ENCODE measurements around the gene ZCCHC14.

The ZCCHC14 gene

DNA sequence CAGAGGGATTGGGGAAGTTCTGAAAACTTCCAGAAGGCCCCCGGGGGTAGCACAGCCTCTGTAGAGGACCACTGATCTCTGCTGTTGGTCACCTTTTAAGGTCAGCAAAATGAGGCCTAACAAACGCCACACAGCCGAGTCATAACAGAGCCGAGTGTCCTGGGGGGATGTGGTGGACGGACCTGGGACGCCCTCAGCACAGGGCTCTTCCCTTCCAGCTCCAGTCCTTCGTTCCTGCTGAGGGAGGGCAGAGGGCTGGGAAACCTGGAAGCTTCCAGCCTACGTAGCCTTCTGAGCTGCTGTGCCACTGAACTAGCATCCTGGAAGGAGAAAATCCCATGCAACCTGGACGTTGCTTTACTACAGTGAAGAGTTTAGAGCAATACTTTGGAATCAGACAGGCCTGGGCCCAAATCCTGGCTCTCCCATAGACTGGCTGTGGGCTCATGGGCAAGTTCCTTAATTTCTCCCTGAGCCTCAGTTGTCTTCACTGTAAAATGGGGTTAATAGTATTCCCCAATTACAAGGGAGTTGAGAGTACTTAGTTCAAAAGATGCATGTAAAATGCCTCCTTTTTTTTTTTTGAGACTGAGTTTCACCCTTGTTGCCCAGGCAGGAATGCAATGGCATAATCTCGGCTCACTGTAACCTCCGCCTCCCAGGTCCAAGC is 34.4 kb upstream of the ZCCHC14 start:
- no peak overlapping the region for H3K14ac ChIP-seq (ENCODE audit: low read length in 2 of 2)
- H2AFZ ChIP-seq (ENCODE audit: low read depth, low read length): no peak overlapping the region
- WGBS: 45% methylated on average over 11 of the region's 11 CpGs
- H2AK5ac ChIP-seq (ENCODE audit: low read length, severe bottlenecking): no peak overlapping the region
- no peak overlapping the region for H3K4me3 ChIP-seq (ENCODE audit: insufficient read depth in 1 of 2, low read depth in 1 of 2, low read length in 2 of 2)
- H3K4ac ChIP-seq (ENCODE audit: low read depth in 1 of 2, low read length in 2 of 2): no peak overlapping the region
- peaks cover 3 to 17% of the 10 kb centered on the region in 2 experiments for H3K27me3 ChIP-seq (ENCODE audit: control insufficient read depth in 1 of 2, insufficient read depth in 1 of 2, low read length in 2 of 2)
- no peak overlapping the region for H4K91ac ChIP-seq (ENCODE audit: low read length)
- no peak overlapping the region for H2BK12ac ChIP-seq (ENCODE audit: low read length in 2 of 2)
- no peak overlapping the region for H3K18ac ChIP-seq (ENCODE audit: low read depth in 1 of 2, low read length in 2 of 2)
- peaks cover 22% of the 10 kb centered on the region for H3K9me3 ChIP-seq (ENCODE audit: control insufficient read depth, low read length)
- no peaks in the 10 kb centered on the region for H3K36me3 ChIP-seq (ENCODE audit: control insufficient read depth in 1 of 2, insufficient read depth in 2 of 2, low read depth in 1 of 2, low read length in 2 of 2)
- no peak overlapping the region for H2BK15ac ChIP-seq (ENCODE audit: low read depth, poor library complexity, severe bottlenecking)
- H3K27ac ChIP-seq (ENCODE audit: low read length, poor library complexity, severe bottlenecking): no peak overlapping the region
- H3K4me1 ChIP-seq (ENCODE audit: control insufficient read depth, insufficient read depth, low read depth, low read length): no peaks in the 10 kb centered on the region
- no peak overlapping the region for H2BK5ac ChIP-seq (ENCODE audit: low read depth, low read length, poor library complexity, severe bottlenecking)
- H3K9ac ChIP-seq (ENCODE audit: low read length): no peak overlapping the region
- DNase-seq: no peak
- no peak overlapping the region for H4K8ac ChIP-seq (ENCODE audit: low read length)
- H2BK120ac ChIP-seq (ENCODE audit: low read depth, low read length): no peak overlapping the region
- H3K23ac ChIP-seq (ENCODE audit: low read length in 2 of 2): no peak overlapping the region
- no peak overlapping the region for H3K4me2 ChIP-seq (ENCODE audit: low read length, poor library complexity, severe bottlenecking)
- no peaks in the 10 kb centered on the region for H3K79me1 ChIP-seq (replicated peaks; ENCODE audit: low read length, poor library complexity, severe bottlenecking)

DNA sequence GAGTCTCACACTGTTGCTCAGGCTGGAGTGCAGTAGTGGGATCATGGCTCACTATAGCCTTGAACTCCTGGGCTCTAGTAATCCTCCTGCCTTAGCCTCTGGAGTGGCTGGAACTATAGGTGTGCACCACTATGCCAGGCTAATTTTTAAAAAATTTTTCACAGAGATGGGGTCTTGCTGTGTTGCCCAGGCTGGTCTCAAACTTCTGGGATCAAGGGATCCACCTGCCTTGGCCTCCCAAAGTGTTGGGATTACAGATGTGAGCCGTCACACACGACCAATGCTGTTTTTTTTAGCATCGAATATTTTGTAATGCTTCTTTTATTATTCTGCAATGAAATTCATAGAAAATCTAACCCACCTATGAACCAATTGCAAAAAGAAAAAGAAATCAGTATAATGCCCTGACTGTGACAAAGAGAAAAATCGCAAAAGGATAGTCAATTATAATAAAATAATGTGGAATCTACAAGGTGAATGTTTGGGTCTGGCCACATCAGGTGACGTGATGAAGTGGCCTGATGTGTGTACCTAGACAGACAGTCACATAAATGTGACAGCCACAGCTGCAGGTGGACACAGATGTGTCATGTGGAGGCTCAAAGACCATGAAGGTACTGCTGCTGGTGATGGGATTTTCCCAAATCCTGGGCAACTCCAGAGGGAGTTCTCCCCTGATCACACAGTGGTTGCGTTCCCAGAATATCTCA is 33.6 kb upstream of the ZCCHC14 start:
- WGBS: 74% methylated on average over 4 of the region's 6 CpGs
- Histone ChIP-seq H3K36me3 (ENCODE audit: control insufficient read depth in 1 of 2, insufficient read depth in 2 of 2, low read depth in 1 of 2, low read length in 2 of 2) (no peaks in the 10 kb centered on the region), H3K4ac (ENCODE audit: low read depth in 1 of 2, low read length in 2 of 2) (no peak overlapping the region), H3K4me1 (ENCODE audit: control insufficient read depth, insufficient read depth, low read depth, low read length) (no peaks in the 10 kb centered on the region), H2AK5ac (ENCODE audit: low read length, severe bottlenecking) (no peak overlapping the region), H2AFZ (ENCODE audit: low read depth, low read length) (no peak overlapping the region), H2BK120ac (ENCODE audit: low read depth, low read length) (no peak overlapping the region), H3K27ac (ENCODE audit: low read length, poor library complexity, severe bottlenecking) (no peak overlapping the region), H2BK5ac (ENCODE audit: low read depth, low read length, poor library complexity, severe bottlenecking) (no peak overlapping the region), H3K23ac (ENCODE audit: low read length in 2 of 2) (no peak overlapping the region), H3K27me3 (ENCODE audit: control insufficient read depth in 1 of 2, insufficient read depth in 1 of 2, low read length in 2 of 2) (peaks cover 1 to 20% of the 10 kb centered on the region in 2 experiments), H3K79me1 (replicated peaks; ENCODE audit: low read length, poor library complexity, severe bottlenecking) (no peaks in the 10 kb centered on the region), H3K4me3 (ENCODE audit: insufficient read depth in 1 of 2, low read depth in 1 of 2, low read length in 2 of 2) (no peak overlapping the region), H3K14ac (ENCODE audit: low read length in 2 of 2) (no peak overlapping the region), H3K18ac (ENCODE audit: low read depth in 1 of 2, low read length in 2 of 2) (no peak overlapping the region), H4K91ac (ENCODE audit: low read length) (no peak overlapping the region), H2BK15ac (ENCODE audit: low read depth, poor library complexity, severe bottlenecking) (no peak overlapping the region), H3K9me3 (ENCODE audit: control insufficient read depth, low read length) (peaks cover 21% of the 10 kb centered on the region), H2BK12ac (ENCODE audit: low read length in 2 of 2) (no peak overlapping the region), H4K8ac (ENCODE audit: low read length) (no peak overlapping the region), H3K9ac (ENCODE audit: low read length) (no peak overlapping the region), H3K4me2 (ENCODE audit: low read length, poor library complexity, severe bottlenecking) (no peak overlapping the region)
- DNase-seq: no peak

DNA sequence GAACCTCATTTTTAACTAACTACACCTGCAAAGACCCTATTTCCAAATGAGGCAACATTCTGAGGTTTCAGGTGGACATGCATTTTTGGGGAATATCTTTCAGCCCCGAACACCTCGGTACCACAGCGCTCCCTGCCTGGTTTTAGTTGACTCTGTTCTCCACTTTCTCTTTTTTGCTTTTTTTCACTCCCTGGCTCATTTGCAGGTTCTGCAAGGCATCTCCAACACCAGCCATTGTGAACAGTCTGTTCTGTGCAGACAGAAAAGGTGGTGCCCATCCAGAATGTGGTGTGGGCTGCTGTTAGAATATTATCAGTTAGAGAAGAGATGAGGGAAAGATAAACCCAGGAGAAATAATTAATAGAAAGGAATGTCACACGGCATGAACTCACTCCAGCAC is 32.5 kb upstream of the ZCCHC14 start:
- Histone ChIP-seq H3K9me3 (ENCODE audit: control insufficient read depth, low read length) (peaks cover 15% of the 10 kb centered on the region), H2BK12ac (ENCODE audit: low read length in 2 of 2) (no peak overlapping the region), H3K27me3 (ENCODE audit: control insufficient read depth in 1 of 2, insufficient read depth in 1 of 2, low read length in 2 of 2) (peaks cover 0 to 24% of the 10 kb centered on the region in 2 experiments), H3K23ac (ENCODE audit: low read length in 2 of 2) (no peak overlapping the region), H3K4me1 (ENCODE audit: control insufficient read depth, insufficient read depth, low read depth, low read length) (no peaks in the 10 kb centered on the region), H3K79me1 (replicated peaks; ENCODE audit: low read length, poor library complexity, severe bottlenecking) (no peaks in the 10 kb centered on the region), H3K27ac (ENCODE audit: low read length, poor library complexity, severe bottlenecking) (no peak overlapping the region), H3K14ac (ENCODE audit: low read length in 2 of 2) (no peak overlapping the region), H3K4me2 (ENCODE audit: low read length, poor library complexity, severe bottlenecking) (no peak overlapping the region), H4K8ac (ENCODE audit: low read length) (no peak overlapping the region), H3K4ac (ENCODE audit: low read depth in 1 of 2, low read length in 2 of 2) (no peak overlapping the region), H2BK120ac (ENCODE audit: low read depth, low read length) (no peak overlapping the region), H4K91ac (ENCODE audit: low read length) (no peak overlapping the region), H2AK5ac (ENCODE audit: low read length, severe bottlenecking) (no peak overlapping the region), H2BK15ac (ENCODE audit: low read depth, poor library complexity, severe bottlenecking) (no peak overlapping the region), H3K9ac (ENCODE audit: low read length) (no peak overlapping the region), H2AFZ (ENCODE audit: low read depth, low read length) (no peak overlapping the region), H3K4me3 (ENCODE audit: insufficient read depth in 1 of 2, low read depth in 1 of 2, low read length in 2 of 2) (no peak overlapping the region), H3K18ac (ENCODE audit: low read depth in 1 of 2, low read length in 2 of 2) (no peak overlapping the region), H2BK5ac (ENCODE audit: low read depth, low read length, poor library complexity, severe bottlenecking) (no peak overlapping the region), H3K36me3 (ENCODE audit: control insufficient read depth in 1 of 2, insufficient read depth in 2 of 2, low read depth in 1 of 2, low read length in 2 of 2) (no peaks in the 10 kb centered on the region)
- no peak for DNase-seq
- 88% methylated on average over 3 of the region's 4 CpGs for WGBS

DNA sequence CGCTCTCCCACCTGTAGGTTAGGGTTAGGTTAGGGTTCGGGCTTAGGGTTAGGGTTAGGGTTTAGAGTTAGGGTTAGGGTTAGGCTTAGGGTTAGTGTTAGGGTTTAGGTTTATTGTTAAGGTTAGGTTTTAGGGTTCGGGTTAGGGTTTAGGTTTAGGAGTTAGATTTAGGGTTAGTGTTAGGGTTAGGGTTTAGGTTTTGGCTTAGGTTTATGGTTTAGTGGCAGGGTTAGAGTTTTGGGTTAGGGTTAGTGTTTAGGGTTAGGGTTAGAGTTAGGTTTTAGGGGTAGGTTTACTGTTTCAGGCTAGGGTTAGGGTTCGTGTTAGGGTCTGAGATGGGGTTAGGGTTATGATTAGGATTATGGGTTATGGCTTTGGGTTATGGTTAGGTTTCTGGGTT is 31.6 kb upstream of the ZCCHC14 start:
- Histone ChIP-seq H3K4me3 (ENCODE audit: insufficient read depth in 1 of 2, low read depth in 1 of 2, low read length in 2 of 2) (no peak overlapping the region), H3K4ac (ENCODE audit: low read depth in 1 of 2, low read length in 2 of 2) (no peak overlapping the region), H2AFZ (ENCODE audit: low read depth, low read length) (no peak overlapping the region), H3K4me2 (ENCODE audit: low read length, poor library complexity, severe bottlenecking) (no peak overlapping the region), H3K23ac (ENCODE audit: low read length in 2 of 2) (no peak overlapping the region), H3K79me1 (replicated peaks; ENCODE audit: low read length, poor library complexity, severe bottlenecking) (no peaks in the 10 kb centered on the region), H2BK120ac (ENCODE audit: low read depth, low read length) (no peak overlapping the region), H4K91ac (ENCODE audit: low read length) (no peak overlapping the region), H3K9ac (ENCODE audit: low read length) (no peak overlapping the region), H2BK15ac (ENCODE audit: low read depth, poor library complexity, severe bottlenecking) (no peak overlapping the region), H3K18ac (ENCODE audit: low read depth in 1 of 2, low read length in 2 of 2) (no peak overlapping the region), H2BK12ac (ENCODE audit: low read length in 2 of 2) (no peak overlapping the region), H3K27ac (ENCODE audit: low read length, poor library complexity, severe bottlenecking) (no peak overlapping the region), H2AK5ac (ENCODE audit: low read length, severe bottlenecking) (no peak overlapping the region), H3K36me3 (ENCODE audit: control insufficient read depth in 1 of 2, insufficient read depth in 2 of 2, low read depth in 1 of 2, low read length in 2 of 2) (no peaks in the 10 kb centered on the region), H3K9me3 (ENCODE audit: control insufficient read depth, low read length) (peaks cover 6% of the 10 kb centered on the region), H4K8ac (ENCODE audit: low read length) (no peak overlapping the region), H3K14ac (ENCODE audit: low read length in 2 of 2) (no peak overlapping the region), H2BK5ac (ENCODE audit: low read depth, low read length, poor library complexity, severe bottlenecking) (no peak overlapping the region), H3K4me1 (ENCODE audit: control insufficient read depth, insufficient read depth, low read depth, low read length) (no peaks in the 10 kb centered on the region), H3K27me3 (ENCODE audit: control insufficient read depth in 1 of 2, insufficient read depth in 1 of 2, low read length in 2 of 2) (peaks cover 0 to 25% of the 10 kb centered on the region in 2 experiments)
- no peak for DNase-seq
- 61% methylated on average over 4 of the region's 4 CpGs for WGBS

Measured in mesenchymal stem cell (in vitro differentiated cells and primary cell).